Endothelial cell of umbilical vein (primary cell): Measurements from ENCODE around the gene BNC2. TPM values are rescaled to one million over a fixed set of nuclear protein-coding genes. Genes with fewer than 3 reads are reported as not detected.

Experiments used
- BruUV-seq: library from RNA; stranded (reverse); fragments of 400-500 nt; replicated peaks from 2 replicates; lab custom pipeline; 2021; lab: Mats Ljungman, UMichigan
- CTCF ChIA-PET: fragments of 300-600, 350-600 bp; sonication (Branson Sonifier 250); formaldehyde crosslinking; loops from one replicate; lab custom pipeline; 2021; ENCODE audit warnings: antibody characterized with exemption, inconsistent platforms; lab: Charles Lee
- POLR2A ChIA-PET: fragments of 300-600, 350-600 bp; sonication (Branson Sonifier 250); formaldehyde crosslinking; loops from one replicate; lab custom pipeline; 2021; ENCODE audit warnings: antibody characterized with exemption, inconsistent platforms; lab: Charles Lee
- DNase-seq: peaks from one replicate; pipeline ENCODE4 v3.0.0-alpha.2; 2011; ENCODE audit warnings: low read depth, low spot score
- FAIRE-seq: peaks from 2 replicates; lab custom pipeline; 2011; peaks lifted over from hg19 to GRCh38; lab: Jason Lieb, UNC
- H2AFZ ChIP-seq: 2 replicates; pipeline ENCODE4 v1.6.0; 2012; ENCODE audit warnings: low read depth, low read length, control low read depth, inconsistent platforms
- H3K27ac ChIP-seq: 2 replicates; pipeline ENCODE4 v1.5.1; 2011; ENCODE audit warnings: low read depth, mild to moderate bottlenecking, control low read depth, low read length, moderate library complexity; ENCODE audit not compliant: insufficient read depth
- H3K27me3 ChIP-seq, 2 experiments: 2 replicates each; pipeline versions ENCODE4 v1.6.0 to v1.6.1; 2011; ENCODE audit warnings: low read length in 2 of 2, mixed read lengths in 1 of 2; ENCODE audit not compliant: control insufficient read depth in 2 of 2, insufficient read depth in 2 of 2
- H3K36me3 ChIP-seq, 2 experiments: 2 replicates in 1 of 2; 3 replicates in 1 of 2; pipeline ENCODE4 v1.5.1; 2011; ENCODE audit warnings: low read length in 2 of 2, mild to moderate bottlenecking in 1 of 2, moderate library complexity in 1 of 2; ENCODE audit not compliant: control insufficient read depth in 2 of 2, insufficient read depth in 2 of 2; ENCODE audit errors: extremely low read depth in 1 of 2
- H3K4me1 ChIP-seq: 3 replicates; pipeline ENCODE4 v1.5.1; 2011; ENCODE audit warnings: mild to moderate bottlenecking, low read length; ENCODE audit not compliant: control insufficient read depth, insufficient read depth; ENCODE audit errors: extremely low read depth
- H3K4me2 ChIP-seq: 2 replicates; pipeline ENCODE4 v1.6.1; 2011; ENCODE audit warnings: low read length, control low read depth, mixed read lengths; ENCODE audit not compliant: insufficient read depth
- H3K4me3 ChIP-seq, 3 experiments: fragments of 200-600 bp in 1 of 3; sonication (generic), shearing (Covaris generic) in 1 of 3; replicated peaks in 1 of 3; 2 replicates each; pipeline ENCODE4 v1.5.1; 2011 to 2016; ENCODE audit warnings: control low read depth in 3 of 3, low read length in 3 of 3, mild to moderate bottlenecking in 2 of 3, inconsistent platforms in 1 of 3, low read depth in 1 of 3, moderate library complexity in 1 of 3; ENCODE audit not compliant: insufficient read depth in 1 of 3
- H3K79me2 ChIP-seq: 2 replicates; pipeline ENCODE4 v1.6.0; 2012; ENCODE audit warnings: low read length, inconsistent platforms; ENCODE audit not compliant: control insufficient read depth, insufficient read depth
- H3K9ac ChIP-seq: replicated peaks from 2 replicates; pipeline ENCODE3; 2011; ENCODE audit warnings: low read length, control low read depth; ENCODE audit not compliant: insufficient read depth; ENCODE audit errors: extremely low read depth
- H3K9me1 ChIP-seq: replicated peaks from 3 replicates; pipeline ENCODE4 v1.6.0; 2011; ENCODE audit warnings: mild to moderate bottlenecking, low read length; ENCODE audit not compliant: control insufficient read depth, insufficient read depth; ENCODE audit errors: extremely low read depth
- H3K9me3 ChIP-seq: replicated peaks from 2 replicates; pipeline ENCODE4 v1.5.1; 2012; ENCODE audit warnings: low read length, inconsistent platforms; ENCODE audit not compliant: control insufficient read depth, insufficient read depth
- H4K20me1 ChIP-seq: replicated peaks from 2 replicates; pipeline ENCODE3; 2011; ENCODE audit warnings: mild to moderate bottlenecking, low read length; ENCODE audit not compliant: control insufficient read depth, insufficient read depth; ENCODE audit errors: extremely low read depth
- CTCF ChIP-seq, 2 donors: IDR thresholded peaks; 1 replicate in 1 of 2; 2 replicates in 1 of 2; pipeline ENCODE4 v1.5.1; 2011; ENCODE audit warnings: low read length in 2 of 2, mild to moderate bottlenecking in 2 of 2, moderate library complexity in 2 of 2, control low read depth in 1 of 2, inconsistent platforms in 1 of 2, low read depth in 1 of 2; ENCODE audit not compliant: insufficient read depth in 1 of 2; ENCODE audit errors: extremely low read depth in 1 of 2
- EZH2 ChIP-seq: IDR thresholded peaks from 2 replicates; pipeline ENCODE4 v1.6.1; 2012; ENCODE audit warnings: borderline replicate concordance, low read depth, mild to moderate bottlenecking, moderate library complexity, low read length, inconsistent platforms; ENCODE audit not compliant: severe bottlenecking
- FOS ChIP-seq: IDR thresholded peaks from 2 replicates; pipeline ENCODE4 v1.6.1; 2011; ENCODE audit warnings: mild to moderate bottlenecking, low read length, moderate library complexity, borderline replicate concordance; ENCODE audit not compliant: insufficient read depth
- GATA2 ChIP-seq: IDR thresholded peaks from 2 replicates; pipeline ENCODE4 v1.7.0; 2011; ENCODE audit warnings: low read depth, mild to moderate bottlenecking, moderate library complexity, mixed read lengths, low read length; ENCODE audit not compliant: insufficient read length, insufficient read depth
- JUN ChIP-seq: IDR thresholded peaks from 2 replicates; pipeline ENCODE4 v1.6.1; 2011; ENCODE audit warnings: borderline replicate concordance, low read depth; ENCODE audit not compliant: insufficient read length, insufficient read depth
- MYC ChIP-seq: IDR thresholded peaks from one replicate; pipeline ENCODE4 v1.6.1; 2011; ENCODE audit warnings: mild to moderate bottlenecking, low read depth, low read length
- POLR2A ChIP-seq: IDR thresholded peaks from 2 replicates; pipeline ENCODE4 v1.6.1; 2012; ENCODE audit warnings: low read depth, mild to moderate bottlenecking, control low read depth, low read length
- POLR2AphosphoS5 ChIP-seq: IDR thresholded peaks from 2 replicates; pipeline ENCODE4 v1.6.1; 2012; ENCODE audit warnings: low read depth, mild to moderate bottlenecking, control low read depth, low read length, moderate library complexity; ENCODE audit not compliant: insufficient read depth
- dilution Hi-C: fragments of 300-500 bp; cut with MboI; formaldehyde crosslinking; loops from one replicate; pipeline ENCODE4 v1.15.0; 2019; ENCODE audit warnings: low sequenced_read_pairs; ENCODE audit not compliant: extremely low pct_ligation_motif_present
- intact Hi-C: fragments of 100-400 bp; cut with micrococcal nuclease; formaldehyde crosslinking; loops from one replicate; pipeline ENCODE4 v1.10.0; 2022
- polyA plus RNA-seq, 4 experiments: library from polyadenylated mRNA; depleted of rRNA in 3 of 4; stranded (reverse) in 3 of 4; unstranded in 1 of 4; fragments of >200 nt; gene quantifications; 2 replicates each; pipeline versions ENCODE4 v1.2.1 to v1.2.3, GENCODE V29; 2011 to 2012; ENCODE audit warnings: missing spikeins in 1 of 4
- total RNA-seq: library from RNA; stranded (reverse); gene quantifications from 2 replicates; pipeline ENCODE4 v1.2.3, GENCODE V29; 2021
- TF ChIP-seq, protein P1 (sequence below): IDR thresholded peaks from 2 replicates; pipeline ENCODE4 v1.6.1; 2011; ENCODE audit not compliant: insufficient read depth, insufficient read length

The BNC2 gene
- total and polyA plus RNA-seq, 2 donors (not counting 3 experiments of a cell fraction or from before 2014, with no cell fraction given) = 12.1 to 34.3 TPM

- FAIRE-seq (no peak), DNase-seq (peak; percentile 28)
- CTCF ChIA-PET = interaction anchor here (0.5 to 1.1 kb wide), 2 partner anchors 103 to 140 kb away, joined by 3 read pairs; no protein-coding TSS in a partner anchor
- dilution Hi-C loops (no loop called here), intact Hi-C loops (no loop called here)
- peak overlapping the region; percentile 95 for H2AFZ ChIP-seq
- H3K4me2 ChIP-seq = peak overlapping the region; percentile 71
- no TSS peak for BruUV-seq
- TF ChIP-seq JUN = no peak
- no peak for TF ChIP-seq POLR2AphosphoS5
- TF ChIP-seq FOS = no peak
- no peak for TF ChIP-seq POLR2A
- TF ChIP-seq EZH2 = no peak
- TF ChIP-seq, protein P1, sequence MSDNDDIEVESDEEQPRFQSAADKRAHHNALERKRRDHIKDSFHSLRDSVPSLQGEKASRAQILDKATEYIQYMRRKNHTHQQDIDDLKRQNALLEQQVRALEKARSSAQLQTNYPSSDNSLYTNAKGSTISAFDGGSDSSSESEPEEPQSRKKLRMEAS = no peak
- no peak for TF ChIP-seq CTCF (IDR thresholded peaks at IDR 0.05; ENCODE audit: extremely low read depth in 1 of 2, insufficient read depth in 1 of 2, low read depth in 1 of 2, low read length in 2 of 2)
- TF ChIP-seq MYC = no peak
- TF ChIP-seq GATA2 = no peak
- H3K9ac ChIP-seq = no peak overlapping the region
- H3K27ac ChIP-seq = no peak overlapping the region
- H3K9me3 ChIP-seq = no peaks in the 10 kb centered on the region
- peaks cover 4% of the 10 kb centered on the region for H3K4me1 ChIP-seq
- no peaks in the 10 kb centered on the region for H3K9me1 ChIP-seq
- no peaks in the 10 kb centered on the region for H4K20me1 ChIP-seq
- H3K27me3 ChIP-seq = no peaks in the 10 kb centered on the region
- no peaks in the 10 kb centered on the region for H3K79me2 ChIP-seq
- no peaks in the 10 kb centered on the region for H3K36me3 ChIP-seq
- H3K4me3 ChIP-seq = peak overlapping the region in 2 of 3 experiments; percentile 23 to 24
- POLR2A ChIA-PET = interaction anchor here (0.7 kb wide), 1 partner anchor 53 kb away, joined by 4 read pairs; no protein-coding TSS in a partner anchor
Measured at GRCh38 chr9:16828340-16829281, 41.9 kb downstream of the BNC2 start.
